Measurements from ENCODE around the gene SERTAD2.

SERTAD2 gene

GRCh38 chr2:64649013-64649484, 4.7 kb downstream of the SERTAD2 start:
- no peak for DNase-seq (ENCODE audit: low read depth)

GRCh38 chr2:64646007-64646880, 7.5 kb downstream of the SERTAD2 start:
- peak; percentile 74 for DNase-seq (ENCODE audit: low read depth)

GRCh38 chr2:64644458-64645382, 9.0 kb downstream of the SERTAD2 start:
- no peak for DNase-seq (ENCODE audit: low read depth)

- no peak for DNase-seq (ENCODE audit: low read depth)
Observed at GRCh38 chr2:64643838-64644457, 9.8 kb downstream of the SERTAD2 start.

GRCh38 chr2:64641599-64641998, 12.1 kb downstream of the SERTAD2 start:
- no peak for DNase-seq (ENCODE audit: low read depth)

DNA sequence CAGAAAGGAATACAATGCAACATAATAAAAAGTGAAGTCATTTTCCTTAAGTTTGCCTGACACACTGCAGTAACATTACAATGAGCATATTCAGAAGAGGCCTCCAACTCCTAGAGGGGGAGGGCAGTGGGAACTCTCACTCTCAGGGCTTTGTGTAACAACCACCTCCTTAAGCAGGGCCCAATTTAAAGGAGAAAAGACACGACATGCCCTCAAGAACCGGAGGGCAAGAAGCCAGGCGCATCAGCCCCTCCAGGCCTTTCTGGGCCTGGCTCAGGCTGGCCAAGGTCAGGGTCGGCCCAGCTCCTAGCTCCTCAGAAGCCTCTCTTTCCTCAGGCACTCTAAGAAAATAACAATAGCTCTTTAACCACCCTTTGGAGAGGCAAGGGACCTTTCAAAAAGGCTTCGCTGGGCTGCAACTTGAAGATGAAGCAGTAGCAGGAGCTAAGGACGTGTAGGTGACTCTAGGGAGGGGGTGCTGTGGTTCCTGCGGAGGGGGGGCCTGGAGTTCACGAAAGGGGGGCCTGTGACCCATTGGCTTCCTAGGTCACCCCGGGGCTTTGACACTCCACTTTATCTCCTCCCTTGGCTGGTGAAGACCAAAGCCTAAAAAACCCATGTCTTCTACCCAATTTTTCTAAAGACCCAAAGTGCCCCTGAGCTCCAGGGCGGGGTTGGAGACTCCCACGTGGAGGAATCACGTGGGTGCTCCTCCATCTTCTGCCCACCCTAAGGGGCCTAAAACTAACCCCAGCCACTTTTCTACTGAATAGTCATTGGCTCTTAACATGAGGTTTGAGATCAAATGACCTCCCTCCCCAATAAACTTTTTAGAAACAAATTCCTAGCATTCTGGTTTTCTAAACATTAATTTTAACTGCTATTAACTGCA, 13.3 kb downstream of the SERTAD2 start:
- no peak for DNase-seq (ENCODE audit: low read depth)

DNA sequence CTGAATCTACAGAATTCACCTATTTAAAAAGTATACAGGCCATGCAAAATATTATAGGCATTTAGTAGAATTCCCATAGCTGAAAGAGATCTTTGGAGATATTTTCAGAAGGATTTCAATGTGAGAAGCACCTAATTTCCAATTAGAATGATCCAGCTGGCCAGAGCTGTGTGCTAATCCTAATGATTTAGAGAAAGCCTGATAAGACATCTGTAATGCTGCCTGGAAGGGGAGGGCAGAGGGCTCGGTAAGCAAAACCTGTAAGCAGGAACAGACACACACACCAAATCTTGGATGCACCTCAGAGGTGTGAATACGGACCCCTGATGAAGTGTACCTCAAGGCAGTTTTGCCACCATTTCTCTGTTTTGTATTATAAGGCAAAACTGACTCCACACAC, 14.0 kb downstream of the SERTAD2 start:
- no peak for DNase-seq (ENCODE audit: low read depth)

DNA sequence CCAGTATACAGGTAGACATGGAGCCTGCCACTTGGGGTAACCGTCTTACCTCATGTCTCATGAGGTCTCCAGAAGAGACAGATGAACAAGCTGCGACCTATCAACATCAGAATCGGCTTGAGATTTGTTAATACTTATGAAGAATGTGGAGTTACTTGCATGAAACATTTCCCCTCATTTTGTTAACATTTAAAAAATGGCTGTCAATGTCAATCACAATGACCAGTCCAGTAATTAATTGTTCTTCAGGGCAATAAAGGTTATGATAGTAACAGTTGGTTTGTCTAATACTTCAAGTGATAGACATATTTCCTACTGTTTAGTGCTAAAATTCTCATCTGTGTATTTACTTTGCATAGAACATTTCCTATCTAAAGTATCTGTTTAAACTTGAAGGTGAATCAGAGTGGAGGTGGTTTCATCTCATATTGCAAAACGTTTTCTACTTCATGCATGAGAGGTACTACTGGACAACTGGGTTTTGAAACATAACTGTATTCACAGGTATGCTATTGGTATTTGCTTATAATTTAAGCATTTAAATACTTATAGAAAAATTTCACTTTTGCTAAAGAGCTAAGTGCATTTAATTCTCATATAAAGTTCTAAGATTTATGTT, 15.1 kb downstream of the SERTAD2 start:
- DNase-seq (ENCODE audit: low read depth): no peak

DNA sequence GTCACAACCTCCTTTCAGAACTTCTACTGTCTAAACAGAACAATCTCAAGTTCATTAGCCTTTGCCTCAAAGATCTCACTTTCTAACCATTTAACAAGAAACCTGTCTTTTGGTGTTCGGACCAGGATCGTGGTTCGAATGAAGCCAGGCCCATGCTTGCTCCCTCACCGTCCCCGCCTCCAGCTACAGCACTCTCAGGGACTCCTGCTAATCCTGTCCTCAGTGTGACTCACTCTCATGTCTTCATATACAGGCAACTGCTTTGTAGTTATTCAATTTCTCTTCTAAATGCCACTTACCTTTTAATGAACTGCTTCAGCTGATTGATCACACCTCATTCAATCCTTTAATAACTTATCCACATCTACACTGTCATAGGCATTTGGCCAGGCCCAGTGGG, 15.8 kb downstream of the SERTAD2 start:
- no peak for DNase-seq (ENCODE audit: low read depth)

GRCh38 chr2:64637000-64637635, 16.6 kb downstream of the SERTAD2 start:
- no peak for DNase-seq (ENCODE audit: low read depth)

DNA sequence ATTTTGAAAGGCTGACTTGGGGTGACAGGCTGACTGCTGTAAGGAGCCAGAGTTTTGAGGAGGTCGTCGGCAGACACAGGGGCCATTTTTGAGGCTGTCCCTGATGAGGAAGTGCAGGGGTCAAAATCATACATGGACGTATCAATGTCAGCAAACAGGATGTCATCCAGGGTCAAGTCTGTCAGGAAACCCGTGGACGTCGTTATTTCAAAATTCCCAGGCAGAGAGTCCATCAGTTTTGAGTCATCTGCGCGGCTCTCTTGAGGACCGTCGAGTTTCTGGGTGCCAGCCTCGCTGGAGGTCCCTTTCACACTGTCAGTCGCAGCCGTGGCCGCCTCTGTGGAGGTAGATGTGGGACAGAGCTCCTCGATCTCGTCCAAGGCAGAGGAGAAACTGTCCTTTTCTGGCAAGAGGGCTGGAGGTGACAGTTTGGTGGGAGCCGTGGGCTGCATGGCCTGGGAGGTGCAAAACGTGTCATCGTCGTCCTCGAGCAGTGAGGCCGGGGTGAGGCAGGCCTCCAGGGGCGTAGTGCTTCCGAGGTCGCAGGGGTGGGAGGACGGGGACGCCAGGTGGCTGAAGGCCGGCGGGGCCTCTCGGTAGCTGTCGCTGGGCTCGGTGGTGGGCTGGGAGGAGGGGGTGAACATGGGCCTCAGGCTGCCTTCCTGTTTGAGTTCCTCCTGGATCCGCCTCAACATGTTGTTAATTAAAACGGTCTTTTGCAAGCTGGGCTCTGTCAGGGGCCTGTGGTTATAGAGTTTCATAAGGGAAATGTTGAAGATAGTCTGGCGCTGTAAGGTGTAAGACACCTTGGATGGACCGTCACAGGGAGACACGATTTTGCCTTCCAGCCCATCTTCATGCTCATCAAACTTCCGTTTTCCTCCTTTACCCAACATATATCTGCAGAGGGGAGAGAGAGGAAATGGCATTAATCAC, 17.5 kb downstream of the SERTAD2 start:
- no peak for DNase-seq (ENCODE audit: low read depth)

- DNase-seq (ENCODE audit: low read depth): no peak
Observed at GRCh38 chr2:64634345-64635267, 19.1 kb downstream of the SERTAD2 start.

GRCh38 chr2:64632835-64633819, 20.6 kb downstream of the SERTAD2 start:
- DNase-seq (ENCODE audit: low read depth): no peak

DNA sequence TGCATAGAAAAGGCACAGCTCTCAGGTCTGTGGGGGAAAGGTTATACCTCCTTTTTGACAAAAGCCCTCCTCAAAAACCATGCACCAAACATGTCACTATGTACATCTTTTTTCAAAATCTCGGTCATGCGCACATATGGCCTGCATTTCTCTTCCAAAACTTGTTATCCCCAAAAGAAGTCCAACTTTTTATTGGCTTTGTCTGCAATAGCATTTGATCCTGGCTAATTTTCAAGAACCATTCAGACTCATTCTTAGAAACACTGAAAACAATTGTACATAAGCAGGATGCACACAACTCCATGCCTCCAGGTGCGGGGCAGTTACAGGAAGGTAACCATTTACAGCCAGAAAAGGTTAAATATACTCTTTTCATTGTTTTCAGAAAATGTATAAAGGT, 21.9 kb downstream of the SERTAD2 start:
- no peak for DNase-seq (ENCODE audit: low read depth)

DNA sequence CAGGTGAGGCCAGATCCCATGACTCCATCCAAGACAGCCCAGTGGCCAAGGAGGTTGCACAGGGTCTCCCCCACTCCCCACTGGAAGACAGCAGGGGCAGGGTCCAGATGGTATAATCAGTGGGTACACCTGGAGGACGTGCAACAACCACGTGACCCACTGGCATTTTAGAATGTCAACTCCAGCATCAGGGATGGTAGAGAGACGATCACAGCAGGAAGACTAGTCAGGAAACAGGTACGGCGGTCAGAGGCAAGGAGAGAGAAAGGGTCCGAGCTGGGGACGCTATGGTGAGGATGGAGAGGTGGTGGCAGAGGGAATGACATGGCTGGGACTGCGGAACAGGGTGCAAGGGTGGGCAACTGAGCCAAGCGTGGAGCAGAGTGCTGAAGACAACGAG, 23.0 kb downstream of the SERTAD2 start:
- DNase-seq (ENCODE audit: low read depth): no peak

- no peak for DNase-seq (ENCODE audit: low read depth)
Observed at GRCh38 chr2:64629875-64630274, 23.8 kb downstream of the SERTAD2 start.

DNA sequence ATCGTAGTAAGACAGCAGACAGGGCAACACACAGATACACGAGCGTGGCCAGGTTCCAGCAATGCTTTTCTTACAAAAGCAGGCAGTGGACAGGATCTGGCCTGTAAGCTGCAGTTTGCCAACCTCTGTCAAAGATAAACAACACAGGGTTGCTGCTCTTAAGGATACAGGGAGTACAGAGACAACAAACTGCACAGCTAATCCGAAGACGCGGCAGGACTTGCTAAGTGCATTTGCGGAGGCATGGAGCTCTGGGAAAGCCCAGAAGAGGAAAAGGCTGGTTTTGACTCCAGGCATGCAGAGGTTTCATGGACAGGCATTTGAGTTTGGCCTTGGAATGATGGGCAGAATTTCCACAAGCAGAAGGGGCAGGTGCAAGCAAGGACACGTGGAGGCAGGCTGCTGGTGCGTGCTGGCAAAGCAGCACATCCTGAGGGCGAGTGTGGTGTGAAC, 24.4 kb downstream of the SERTAD2 start:
- DNase-seq (ENCODE audit: low read depth): no peak
